ENCODE data around the gene TRAPPC5. TPM values are rescaled to one million over a fixed set of nuclear protein-coding genes. Genes with fewer than 3 reads are reported as not detected.

Gene TRAPPC5
- total RNA-seq, 1 donor from 2014 or later, result 26.7 TPM

GRCh38 chr19:7645656-7646425, 34.8 kb upstream of the TRAPPC5 start:
- no peak for DNase-seq

GRCh38 chr19:7646426-7646700, 34.3 kb upstream of the TRAPPC5 start:
- no peak for DNase-seq

GRCh38 chr19:7647156-7647555, 33.5 kb upstream of the TRAPPC5 start:
- DNase-seq, result no peak

GRCh38 chr19:7648265-7649014, 32.2 kb upstream of the TRAPPC5 start:
- no peak for DNase-seq

GRCh38 chr19:7650148-7650547, 30.5 kb upstream of the TRAPPC5 start:
- no peak for DNase-seq

- DNase-seq, result peak; percentile 91
These were observed 28.5 kb upstream of the TRAPPC5 start for GRCh38 chr19:7652061-7652641.

GRCh38 chr19:7654401-7654800, 26.2 kb upstream of the TRAPPC5 start:
- no peak for DNase-seq

GRCh38 chr19:7655581-7655980, 25.1 kb upstream of the TRAPPC5 start:
- DNase-seq, result no peak

GRCh38 chr19:7657131-7657751, 23.4 kb upstream of the TRAPPC5 start:
- no peak for DNase-seq

GRCh38 chr19:7658219-7658686, 22.4 kb upstream of the TRAPPC5 start:
- peak; percentile 85 for DNase-seq

- DNase-seq, result no peak
These were observed 18.7 kb upstream of the TRAPPC5 start for GRCh38 chr19:7661744-7662538.

- no peak for DNase-seq
These were observed 18.0 kb upstream of the TRAPPC5 start for GRCh38 chr19:7662657-7663056.

- DNase-seq, result peak; percentile 83
These were observed 16.9 kb upstream of the TRAPPC5 start for GRCh38 chr19:7663706-7664105.

GRCh38 chr19:7665076-7665475, 15.6 kb upstream of the TRAPPC5 start:
- DNase-seq, result peak; percentile 92

- DNase-seq, result no peak
These were observed 11.8 kb upstream of the TRAPPC5 start, which contains the start of gene RETN for GRCh38 chr19:7668842-7669241. RETN (plus strand) TSS chr19:7669049; CDS start chr19:7669327, 278 bp downstream.

- no peak for DNase-seq
These were observed 11.0 kb upstream of the TRAPPC5 start for GRCh38 chr19:7669641-7670040.

- DNase-seq, result peak; percentile 56
These were observed 10.4 kb upstream of the TRAPPC5 start for GRCh38 chr19:7670150-7670783.

GRCh38 chr19:7670790-7671189, 9.8 kb upstream of the TRAPPC5 start:
- no peak for DNase-seq

GRCh38 chr19:7672522-7672921, 8.1 kb upstream of the TRAPPC5 start:
- no peak for DNase-seq

- DNase-seq, result peak; percentile 85
These were observed 6.3 kb upstream of the TRAPPC5 start for GRCh38 chr19:7674010-7675005.
